ENCODE results near the gene HLA-G.
"Not testable (repeated sequence)": the region's sequence is repeated elsewhere in the genome, so short reads cannot be mapped to it uniquely, and the experiment has no call there.

HLA-G gene
- 2.0 to 14.8 (median 3.2) reads per million in 9 experiments for total RNA-seq

DNA sequence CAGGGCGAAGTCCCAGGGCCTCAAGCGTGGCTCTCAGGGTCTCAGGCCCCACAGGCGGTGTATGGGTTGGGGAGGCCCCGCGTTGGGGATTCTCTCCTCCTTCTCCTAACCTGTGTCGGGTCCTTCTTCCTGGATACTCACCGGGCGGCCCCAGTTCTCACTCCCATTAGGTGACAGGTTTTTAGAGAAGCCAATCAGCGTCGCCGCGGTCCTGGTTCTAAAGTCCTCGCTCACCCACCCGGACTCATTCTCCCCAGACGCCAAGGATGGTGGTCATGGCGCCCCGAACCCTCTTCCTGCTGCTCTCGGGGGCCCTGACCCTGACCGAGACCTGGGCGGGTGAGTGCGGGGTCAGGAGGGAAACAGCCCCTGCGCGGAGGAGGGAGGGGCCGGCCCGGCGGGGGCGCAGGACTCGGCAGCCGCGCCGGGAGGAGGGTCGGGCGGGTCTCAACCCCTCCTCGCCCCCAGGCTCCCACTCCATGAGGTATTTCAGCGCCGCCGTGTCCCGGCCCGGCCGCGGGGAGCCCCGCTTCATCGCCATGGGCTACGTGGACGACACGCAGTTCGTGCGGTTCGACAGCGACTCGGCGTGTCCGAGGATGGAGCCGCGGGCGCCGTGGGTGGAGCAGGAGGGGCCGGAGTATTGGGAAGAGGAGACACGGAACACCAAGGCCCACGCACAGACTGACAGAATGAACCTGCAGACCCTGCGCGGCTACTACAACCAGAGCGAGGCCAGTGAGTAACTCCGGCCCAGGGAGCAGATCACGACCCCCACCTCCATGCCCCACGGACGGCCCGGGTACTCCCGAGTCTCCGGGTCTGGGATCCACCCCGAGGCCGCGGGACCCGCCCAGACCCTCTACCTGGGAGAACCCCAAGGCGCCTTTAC lies at the start of gene HLA-G:
TSS of gene HLA-G (plus strand) at position 247 of the 892 bp plus-strand sequence. CDS start at position 267, 20 bp downstream.
- no peak for DNase-seq
- H3K36me3 Mint-ChIP-seq (ENCODE audit: insufficient read depth) = no peaks in the 10 kb centered on the region
- H3K27ac Mint-ChIP-seq = no peak within 1 kb of the TSS
- peak; percentile 17 for ATAC-seq (replicated peaks)
- H3K4me3 Mint-ChIP-seq = peak within 1 kb of the TSS; percentile 56 to 67
- no peaks in the 10 kb centered on the region for H3K9me3 Mint-ChIP-seq
- peaks cover 82 to 100% of the 10 kb centered on the region in 2 donors for H3K27me3 Mint-ChIP-seq
- H3K4me1 Mint-ChIP-seq (ENCODE audit: low read depth in 2 of 2) = peaks cover 0 to 5% of the 10 kb centered on the region in 2 donors

DNA sequence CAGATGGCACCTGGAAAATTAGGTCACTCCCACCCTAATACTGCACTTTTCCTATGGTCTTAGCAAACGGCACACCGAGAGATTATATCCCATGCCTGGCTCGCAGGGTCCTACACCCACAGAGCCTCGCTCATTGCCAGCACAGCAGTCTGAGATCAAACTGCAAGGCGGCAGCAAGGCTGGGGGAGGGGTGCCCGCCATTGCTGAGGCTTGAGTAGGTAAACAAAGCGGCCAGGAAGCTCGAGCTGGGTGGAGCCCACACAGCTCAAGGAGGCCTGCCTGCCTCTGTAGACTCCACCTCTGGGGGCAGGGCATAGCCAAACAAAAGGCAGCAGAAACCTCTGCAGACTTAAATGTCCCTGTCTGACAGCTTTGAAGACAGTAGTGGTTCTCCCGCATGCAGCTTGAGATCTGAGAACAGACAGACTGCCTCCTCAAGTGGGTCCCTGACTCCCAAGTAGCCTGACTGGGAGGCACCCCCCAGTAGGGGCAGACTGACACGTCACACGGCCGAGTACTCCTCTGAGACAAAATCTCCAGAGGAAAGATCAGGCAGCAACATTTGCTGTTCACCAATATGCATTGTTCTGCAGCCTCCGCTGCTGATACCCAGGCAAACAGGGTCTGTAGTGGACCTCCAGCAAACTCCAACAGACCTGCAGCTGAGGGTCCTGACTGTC lies 47.5 kb upstream of the HLA-G start:
- not testable (repeated sequence) for H3K4me1 Mint-ChIP-seq (ENCODE audit: low read depth in 2 of 2); ATAC-seq (replicated peaks); H3K4me3 Mint-ChIP-seq; H3K9me3 Mint-ChIP-seq; DNase-seq; H3K27ac Mint-ChIP-seq; H3K36me3 Mint-ChIP-seq (ENCODE audit: insufficient read depth)
- peaks cover 64 to 79% of the 10 kb centered on the region in 2 donors for H3K27me3 Mint-ChIP-seq

DNA sequence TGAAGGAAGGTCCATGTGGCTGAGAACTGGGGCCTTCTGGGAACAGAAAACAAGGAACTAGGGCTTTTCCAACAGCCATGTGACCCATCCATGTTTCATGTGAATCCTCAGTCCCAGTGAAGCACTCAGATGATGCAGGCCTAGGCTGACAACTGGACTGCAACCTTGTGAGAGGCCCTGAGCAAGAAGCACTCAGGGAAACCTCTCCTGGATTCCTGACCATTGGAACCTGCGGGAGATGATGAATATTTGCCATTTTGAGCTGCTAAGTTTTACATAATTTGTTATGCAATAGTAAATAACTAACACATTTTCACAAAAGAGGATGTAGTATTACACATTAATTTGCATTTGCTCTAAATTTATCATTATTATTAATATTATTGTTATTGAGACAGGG lies 38.4 kb upstream of the HLA-G start:
- H3K27ac Mint-ChIP-seq = no peak overlapping the region
- peaks cover 44 to 47% of the 10 kb centered on the region in 2 donors for H3K27me3 Mint-ChIP-seq

DNA sequence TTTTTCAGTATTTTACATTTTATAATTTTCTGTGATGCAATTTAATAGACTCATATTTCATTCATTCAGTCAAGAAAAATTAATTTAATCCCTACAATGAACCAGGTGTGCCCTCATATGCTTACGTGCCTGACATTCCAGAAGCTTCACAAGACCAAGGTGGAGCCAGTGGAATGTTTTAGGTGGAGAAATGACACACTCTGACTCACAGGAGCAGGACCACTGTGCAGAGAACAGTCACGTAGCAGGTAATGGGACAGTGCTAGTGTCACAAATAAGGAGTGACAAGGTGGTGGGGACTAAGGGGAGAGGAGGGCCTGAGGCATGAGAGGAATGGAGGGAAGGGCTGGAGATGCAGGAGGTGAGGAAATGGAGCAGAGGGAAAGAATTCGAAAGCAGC lies 37.0 kb upstream of the HLA-G start:
- ATAC-seq (replicated peaks) (no peak), DNase-seq (no peak)
- Mint-ChIP-seq H3K4me1 (ENCODE audit: low read depth in 2 of 2) (peaks cover 6 to 13% of the 10 kb centered on the region in 2 donors), H3K36me3 (ENCODE audit: insufficient read depth) (no peaks in the 10 kb centered on the region), H3K27me3 (peaks cover 49 to 50% of the 10 kb centered on the region in 2 donors), H3K4me3 (peak overlapping the region; percentile 14 to 28), H3K9me3 (no peaks in the 10 kb centered on the region), H3K27ac (no peak overlapping the region)

More for the DNA sequence above, 38.4 kb upstream of the HLA-G start:
- ATAC-seq (replicated peaks) (no peak), DNase-seq (no peak)
- H3K4me3 Mint-ChIP-seq = no peak overlapping the region
- peaks cover 6 to 13% of the 10 kb centered on the region in 2 donors for H3K4me1 Mint-ChIP-seq (ENCODE audit: low read depth in 2 of 2)
- H3K9me3 Mint-ChIP-seq = peaks cover 0 to 2% of the 10 kb centered on the region in 2 donors
- H3K36me3 Mint-ChIP-seq (ENCODE audit: insufficient read depth) = no peaks in the 10 kb centered on the region

DNA sequence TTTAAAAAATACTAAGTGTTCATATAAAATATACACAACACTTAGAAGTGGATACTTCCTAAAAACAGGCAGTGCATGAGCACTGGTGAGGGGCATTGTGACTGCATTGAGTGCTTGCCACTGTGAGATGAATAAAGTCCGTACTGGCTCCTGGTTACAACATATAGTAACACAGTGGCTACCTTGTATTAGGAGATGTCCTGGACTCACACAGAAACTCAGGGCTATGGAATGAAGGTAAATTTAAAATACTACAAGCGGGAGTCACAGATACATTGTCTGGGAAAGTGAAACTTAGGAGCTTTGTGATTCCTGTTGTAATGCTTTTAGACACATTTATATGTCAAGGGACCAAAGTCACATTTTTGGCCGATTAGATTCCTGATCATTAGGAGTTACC lies 36.5 kb upstream of the HLA-G start:
- Mint-ChIP-seq H3K4me1 (ENCODE audit: low read depth in 2 of 2) (peaks cover 6 to 13% of the 10 kb centered on the region in 2 donors), H3K4me3 (peak overlapping the region; percentile 88 to 89), H3K36me3 (ENCODE audit: insufficient read depth) (no peaks in the 10 kb centered on the region), H3K27ac (no peak overlapping the region), H3K27me3 (peaks cover 50 to 54% of the 10 kb centered on the region in 2 donors), H3K9me3 (no peaks in the 10 kb centered on the region)
- DNase-seq = no peak
- ATAC-seq (replicated peaks) = no peak

DNA sequence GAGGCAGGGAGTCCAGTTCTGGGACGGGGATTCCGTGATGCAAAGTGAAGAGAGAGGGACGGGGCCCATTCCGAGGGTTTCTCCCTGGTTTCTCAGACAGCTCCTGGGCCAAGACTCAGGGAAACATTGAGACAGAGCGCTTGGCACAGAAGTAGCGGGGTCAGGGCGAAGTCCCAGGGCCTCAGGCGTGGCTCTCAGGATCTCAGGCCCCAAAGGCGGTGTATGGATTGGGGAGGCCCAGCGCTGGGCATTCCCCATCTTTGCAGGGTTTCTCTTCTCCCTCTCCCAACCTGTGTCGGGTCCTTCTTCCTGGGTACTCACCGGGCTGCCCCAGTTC lies 35.9 kb upstream of the HLA-G start:
- Mint-ChIP-seq H3K27ac (peak overlapping the region in 1 of 2 donors; percentile 91), H3K9me3 (no peaks in the 10 kb centered on the region), H3K36me3 (ENCODE audit: insufficient read depth) (no peaks in the 10 kb centered on the region), H3K4me1 (ENCODE audit: low read depth in 2 of 2) (peaks cover 6 to 13% of the 10 kb centered on the region in 2 donors), H3K27me3 (peaks cover 48 to 54% of the 10 kb centered on the region in 2 donors), H3K4me3 (peak overlapping the region; percentile 88 to 89)
- ATAC-seq (replicated peaks) (no peak), DNase-seq (no peak)

DNA sequence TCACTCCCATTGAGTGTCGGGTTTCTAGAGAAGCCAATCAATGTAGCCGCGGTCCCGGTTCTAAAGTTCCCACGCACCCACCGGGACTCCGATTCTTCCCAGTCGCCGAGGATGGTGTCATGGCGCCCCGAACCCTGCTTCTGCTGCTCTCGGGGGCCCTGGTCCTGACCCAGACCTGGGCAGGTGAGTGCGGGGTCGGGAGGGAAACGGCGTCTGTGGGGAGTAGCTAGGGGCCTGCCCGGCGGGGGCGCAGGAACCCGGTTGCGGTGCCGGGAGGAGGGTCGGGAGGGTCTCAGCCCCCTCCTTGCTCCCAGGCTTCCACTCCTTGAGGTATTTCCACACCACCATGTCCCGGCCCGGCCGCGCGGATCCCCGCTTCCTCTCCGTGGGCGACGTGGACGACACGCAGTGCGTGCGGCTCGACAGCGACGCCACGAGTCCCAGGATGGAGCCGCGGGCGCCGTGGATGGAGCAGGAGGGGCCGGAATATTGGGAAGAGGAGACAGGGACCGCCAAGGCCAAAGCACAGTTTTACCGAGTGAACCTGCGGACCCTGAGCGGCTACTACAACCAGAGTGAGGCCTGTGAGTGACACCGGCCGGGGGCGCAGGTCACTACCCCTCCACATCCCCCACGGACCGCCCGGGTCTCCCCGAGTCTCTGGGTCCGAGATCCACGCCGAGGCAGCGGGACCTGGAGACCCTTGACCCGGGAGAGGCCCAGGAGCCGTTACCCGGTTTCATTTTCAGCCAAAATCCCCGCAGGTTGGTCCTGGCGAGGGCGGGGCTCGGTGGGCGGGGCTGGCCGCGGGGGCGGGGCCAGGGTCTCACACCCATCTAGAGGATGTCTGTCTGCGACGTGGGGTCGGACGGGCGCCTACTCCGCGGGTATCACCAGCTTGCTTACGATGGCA lies 35.2 kb upstream of the HLA-G start:
- H3K4me1 Mint-ChIP-seq (ENCODE audit: low read depth in 2 of 2) = peaks cover 6 to 13% of the 10 kb centered on the region in 2 donors
- peak overlapping the region; percentile 88 to 89 for H3K4me3 Mint-ChIP-seq
- H3K9me3 Mint-ChIP-seq = no peaks in the 10 kb centered on the region
- H3K36me3 Mint-ChIP-seq (ENCODE audit: insufficient read depth) = no peaks in the 10 kb centered on the region
- ATAC-seq (replicated peaks) (peak; percentile 90), DNase-seq (peak; percentile 58 to 75 (median 65))
- H3K27ac Mint-ChIP-seq = peak overlapping the region; percentile 59 to 91
- H3K27me3 Mint-ChIP-seq = peaks cover 42 to 53% of the 10 kb centered on the region in 2 donors

DNA sequence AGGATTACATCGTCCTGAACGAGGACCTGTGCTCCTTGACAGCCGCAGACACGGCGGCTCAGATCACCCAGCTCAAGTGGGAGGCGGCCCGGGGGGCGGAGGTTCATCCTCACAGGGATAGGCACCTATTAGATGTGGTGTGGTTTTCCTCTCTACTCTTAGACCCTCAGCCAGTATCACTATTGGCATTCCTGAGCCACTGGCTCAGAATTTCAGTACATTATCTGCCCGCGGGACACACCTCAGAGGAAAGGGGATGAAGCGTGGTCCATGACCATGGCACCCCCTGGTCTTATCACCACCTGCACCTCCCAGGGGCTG lies 34.6 kb upstream of the HLA-G start:
- H3K4me3 Mint-ChIP-seq = peak overlapping the region; percentile 88 to 89
- H3K27me3 Mint-ChIP-seq = peaks cover 36 to 51% of the 10 kb centered on the region in 2 donors
- H3K36me3 Mint-ChIP-seq (ENCODE audit: insufficient read depth) = no peaks in the 10 kb centered on the region
- H3K4me1 Mint-ChIP-seq (ENCODE audit: low read depth in 2 of 2) = peaks cover 6 to 13% of the 10 kb centered on the region in 2 donors
- no peak for DNase-seq
- H3K9me3 Mint-ChIP-seq = no peaks in the 10 kb centered on the region
- peak overlapping the region; percentile 59 to 91 for H3K27ac Mint-ChIP-seq
- no peak for ATAC-seq (replicated peaks)

DNA sequence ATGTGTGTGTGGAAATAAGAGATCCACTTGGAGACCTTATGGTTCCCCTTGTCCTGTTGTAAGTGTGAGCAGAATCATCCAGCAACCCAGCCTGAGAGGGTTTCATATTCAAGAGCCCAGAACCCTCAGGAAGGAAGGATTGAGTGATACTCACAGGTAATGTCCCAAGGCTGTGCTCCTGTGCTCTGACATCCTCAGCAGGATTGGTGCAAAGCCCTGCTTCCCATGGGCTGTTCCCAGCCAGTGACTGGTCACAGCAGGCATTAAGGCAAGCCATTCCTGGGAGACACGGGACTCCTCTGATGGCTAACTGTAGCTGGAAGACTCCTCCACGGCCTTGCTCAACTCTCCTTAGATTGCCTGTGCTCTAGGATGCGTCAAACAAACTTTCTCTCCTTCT lies 33.8 kb upstream of the HLA-G start:
- no peaks in the 10 kb centered on the region for H3K9me3 Mint-ChIP-seq
- H3K27me3 Mint-ChIP-seq = peaks cover 35 to 51% of the 10 kb centered on the region in 2 donors
- ATAC-seq (replicated peaks) (no peak), DNase-seq (no peak)
- H3K4me3 Mint-ChIP-seq = no peak overlapping the region
- H3K4me1 Mint-ChIP-seq (ENCODE audit: low read depth in 2 of 2) = peaks cover 6 to 13% of the 10 kb centered on the region in 2 donors
- no peaks in the 10 kb centered on the region for H3K36me3 Mint-ChIP-seq (ENCODE audit: insufficient read depth)
- peak overlapping the region in 1 of 2 donors; percentile 59 for H3K27ac Mint-ChIP-seq

DNA sequence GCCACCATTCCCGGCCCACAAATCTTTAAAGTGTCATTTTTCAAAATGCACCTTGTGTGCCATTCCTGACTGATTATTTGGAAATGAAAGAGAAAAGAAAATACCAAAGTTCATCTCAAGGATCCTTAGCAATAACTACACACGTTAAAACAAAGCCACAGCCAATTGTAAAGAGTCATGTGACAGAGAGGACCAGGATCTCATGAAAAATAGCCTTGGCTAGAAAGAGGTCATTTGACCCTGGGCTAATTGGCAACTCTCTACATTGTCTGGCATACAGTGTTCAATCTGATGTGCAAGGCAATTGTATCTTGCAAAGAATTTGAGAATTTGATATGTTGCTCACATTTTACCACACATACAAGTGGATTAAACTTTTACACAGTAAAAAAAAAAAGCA lies 31.6 kb upstream of the HLA-G start:
- H3K9me3 Mint-ChIP-seq = no peaks in the 10 kb centered on the region
- peaks cover 34 to 64% of the 10 kb centered on the region in 2 donors for H3K27me3 Mint-ChIP-seq

DNA sequence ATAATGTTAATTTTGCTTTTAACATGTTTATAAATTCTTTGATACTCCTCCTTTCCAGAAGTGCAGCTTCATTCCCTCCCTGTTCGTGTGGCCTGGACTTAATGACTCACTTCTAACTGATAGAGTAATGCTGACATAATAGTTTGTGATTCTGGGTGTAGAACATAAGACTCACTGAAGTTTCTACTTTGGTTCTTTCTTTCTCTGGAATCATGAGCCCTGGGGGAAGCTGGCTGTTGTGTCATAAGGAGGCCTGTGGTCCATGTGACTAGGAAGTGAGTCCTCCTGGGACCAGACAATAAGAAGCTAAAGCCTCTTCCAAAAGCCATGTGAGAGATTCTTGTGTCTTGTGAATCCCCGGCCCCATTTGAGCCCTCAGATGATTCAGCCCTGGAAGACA lies 30.5 kb upstream of the HLA-G start:
- H3K9me3 Mint-ChIP-seq = no peaks in the 10 kb centered on the region
- no peaks in the 10 kb centered on the region for H3K36me3 Mint-ChIP-seq (ENCODE audit: insufficient read depth)
- H3K4me3 Mint-ChIP-seq = no peak overlapping the region
- H3K27ac Mint-ChIP-seq = no peak overlapping the region
- peaks cover 6% of the 10 kb centered on the region in 2 donors for H3K4me1 Mint-ChIP-seq (ENCODE audit: low read depth in 2 of 2)
- no peak for DNase-seq
- no peak for ATAC-seq (replicated peaks)
- H3K27me3 Mint-ChIP-seq = peaks cover 34 to 66% of the 10 kb centered on the region in 2 donors

More for the DNA sequence above, 31.6 kb upstream of the HLA-G start:
- ATAC-seq (replicated peaks) (no peak), DNase-seq (no peak)
- peaks cover 6 to 13% of the 10 kb centered on the region in 2 donors for H3K4me1 Mint-ChIP-seq (ENCODE audit: low read depth in 2 of 2)
- H3K36me3 Mint-ChIP-seq (ENCODE audit: insufficient read depth) = no peaks in the 10 kb centered on the region
- no peak overlapping the region for H3K27ac Mint-ChIP-seq
- H3K4me3 Mint-ChIP-seq = no peak overlapping the region

DNA sequence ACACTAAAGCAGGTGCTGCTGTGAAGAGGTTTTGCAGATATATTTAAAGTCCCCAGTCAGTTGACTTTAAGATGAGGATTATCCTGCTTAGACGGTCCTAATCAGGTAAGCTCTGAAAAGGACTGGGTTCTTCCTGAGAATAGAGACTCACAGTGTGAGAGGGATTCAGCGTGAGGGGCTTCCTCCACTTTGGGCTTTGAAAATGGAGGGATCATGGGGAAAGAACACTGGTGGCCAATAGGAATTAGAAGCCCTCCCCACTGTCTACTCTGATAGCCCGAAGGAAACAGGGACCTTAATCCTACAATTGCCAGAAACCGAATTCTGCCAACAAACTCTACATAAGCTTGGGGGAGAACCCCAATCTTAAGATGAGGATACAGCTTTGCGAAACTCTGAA lies 29.7 kb upstream of the HLA-G start:
- no peak for ATAC-seq (replicated peaks)
- no peaks in the 10 kb centered on the region for H3K36me3 Mint-ChIP-seq (ENCODE audit: insufficient read depth)
- no peak for DNase-seq
- no peak overlapping the region for H3K27ac Mint-ChIP-seq
- peaks cover 4% of the 10 kb centered on the region in 2 donors for H3K4me1 Mint-ChIP-seq (ENCODE audit: low read depth in 2 of 2)
- H3K9me3 Mint-ChIP-seq = no peaks in the 10 kb centered on the region
- no peak overlapping the region for H3K4me3 Mint-ChIP-seq
- H3K27me3 Mint-ChIP-seq = peaks cover 34 to 66% of the 10 kb centered on the region in 2 donors

DNA sequence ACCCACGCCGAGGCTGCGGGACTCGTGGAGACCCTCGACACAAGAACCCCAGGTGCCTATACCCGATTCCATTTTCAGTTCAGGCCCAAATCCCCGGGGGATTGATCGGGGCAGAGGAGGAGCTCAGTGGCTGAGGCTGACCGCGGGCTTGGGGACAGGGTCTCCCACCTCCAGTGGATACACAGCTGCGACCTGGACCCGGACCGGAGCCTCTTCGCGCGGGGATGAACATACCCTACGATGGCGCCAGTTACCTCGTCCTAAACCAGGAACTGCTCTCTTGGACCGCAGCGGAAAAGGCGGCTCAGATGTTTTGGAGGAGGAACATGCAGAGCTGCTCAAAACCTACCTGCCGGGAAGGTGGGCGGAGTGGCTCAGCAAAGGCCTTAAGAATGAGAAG lies 27.4 kb upstream of the HLA-G start:
- DNase-seq (no peak), ATAC-seq (replicated peaks) (no peak)
- Mint-ChIP-seq H3K27ac (no peak overlapping the region), H3K36me3 (ENCODE audit: insufficient read depth) (no peaks in the 10 kb centered on the region), H3K9me3 (no peaks in the 10 kb centered on the region), H3K4me3 (no peak overlapping the region), H3K4me1 (ENCODE audit: low read depth in 2 of 2) (no peaks in the 10 kb centered on the region), H3K27me3 (peaks cover 18 to 50% of the 10 kb centered on the region in 2 donors)

Data from effector memory CD8-positive, alpha-beta T cell (primary cell).